Mesenteric fat pad (tissue), 1 donor: ENCODE measurements around the gene SLC1A6. TPM values are rescaled to one million over a fixed set of nuclear protein-coding genes. Genes with fewer than 3 reads are reported as not detected.

ENCODE experiments used
- DNase-seq: peaks from one replicate; pipeline ENCODE4 v3.0.0-alpha.2; 2020; ENCODE audit warnings: low spot score
- total RNA-seq: library from RNA; stranded (reverse); fragmentation: NEBNext Ultra II Directional; extraction: Animal tissue kit (Norgen Biotek cat#: 25700); gene quantifications from one replicate; pipeline ENCODE4 v1.2.1, GENCODE V29; 2021
- donor health status: DM: yes; HTN: yes; CAD: no.

SLC1A6 gene
- total RNA-seq, 1 donor from 2014 or later, result not detected

DNA sequence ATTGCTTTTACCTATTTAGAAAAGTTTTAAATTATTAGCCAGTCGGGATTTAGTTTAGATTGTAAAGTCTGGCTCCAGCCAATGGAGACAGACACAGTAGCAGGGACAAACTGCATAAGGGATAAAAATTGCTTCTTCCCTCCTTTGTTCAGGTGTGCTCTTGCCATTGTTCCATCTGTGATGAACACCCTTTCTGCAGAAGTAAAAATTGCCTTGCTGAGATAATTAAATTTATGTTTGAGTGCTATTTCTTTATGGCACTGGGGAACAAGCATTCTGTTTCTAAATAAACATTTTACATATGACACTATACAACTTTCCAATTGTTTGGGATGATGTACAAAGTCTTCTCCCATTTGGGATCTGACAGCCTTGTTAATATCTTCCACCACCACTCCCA, 20.4 kb downstream of the SLC1A6 start:
- no peak for DNase-seq

- DNase-seq, result no peak
These were observed 22.2 kb downstream of the SLC1A6 start for GRCh38 chr19:14957464-14957863.

DNA sequence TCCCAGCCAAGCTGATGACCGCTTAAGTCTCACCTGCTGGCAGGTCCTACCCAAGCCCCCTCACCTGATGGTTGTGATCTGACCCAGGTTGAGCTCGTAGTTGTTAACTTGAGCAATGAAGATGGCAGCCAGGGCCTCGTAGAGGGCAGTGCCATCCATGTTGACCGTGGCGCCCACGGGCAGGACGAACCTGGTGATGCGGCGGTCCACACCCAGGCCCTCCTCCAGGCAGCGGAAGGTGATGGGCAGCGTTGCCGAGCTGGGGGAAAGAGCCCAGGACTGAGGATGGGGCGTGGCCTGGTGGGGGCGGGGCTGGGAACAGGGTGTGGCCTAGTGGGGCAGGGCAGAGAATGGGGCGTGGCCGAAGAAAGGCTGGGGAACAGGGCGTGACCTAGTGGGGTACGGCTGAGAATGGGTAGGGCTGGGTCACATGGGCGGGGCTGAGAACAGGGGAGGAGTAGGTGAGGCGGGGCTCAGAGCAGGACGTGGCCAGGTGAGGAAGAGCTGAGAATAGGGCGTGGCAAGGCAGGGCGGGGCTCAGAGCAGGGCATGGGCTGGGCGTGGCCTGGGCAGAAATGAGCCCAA, 25.5 kb downstream of the SLC1A6 start:
- peak; percentile 69 for DNase-seq

- no peak for DNase-seq
These were observed 26.9 kb downstream of the SLC1A6 start for GRCh38 chr19:14952767-14953166.

- DNase-seq, result no peak
These were observed 29.2 kb downstream of the SLC1A6 start for GRCh38 chr19:14950421-14950820.

DNA sequence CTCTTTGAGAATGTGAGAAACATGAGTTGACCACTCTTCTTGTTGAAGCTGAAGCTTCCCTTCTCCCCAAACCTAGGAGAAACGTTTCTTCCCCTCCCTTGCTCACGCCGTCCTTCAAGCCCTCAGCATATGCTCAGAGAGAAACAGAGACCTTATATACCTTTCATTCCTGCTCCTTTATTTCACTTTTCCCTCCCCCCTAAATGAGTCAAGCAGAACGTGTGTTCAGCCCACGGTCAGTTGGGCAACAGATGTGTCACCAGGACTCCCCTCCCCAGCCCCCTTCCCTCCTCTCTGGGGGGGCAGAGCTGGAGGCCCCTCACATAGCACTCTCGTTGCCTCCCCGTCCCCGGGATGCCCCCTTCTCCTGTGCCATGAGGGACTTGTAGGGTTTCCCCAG, 29.8 kb downstream of the SLC1A6 start:
- no peak for DNase-seq

DNA sequence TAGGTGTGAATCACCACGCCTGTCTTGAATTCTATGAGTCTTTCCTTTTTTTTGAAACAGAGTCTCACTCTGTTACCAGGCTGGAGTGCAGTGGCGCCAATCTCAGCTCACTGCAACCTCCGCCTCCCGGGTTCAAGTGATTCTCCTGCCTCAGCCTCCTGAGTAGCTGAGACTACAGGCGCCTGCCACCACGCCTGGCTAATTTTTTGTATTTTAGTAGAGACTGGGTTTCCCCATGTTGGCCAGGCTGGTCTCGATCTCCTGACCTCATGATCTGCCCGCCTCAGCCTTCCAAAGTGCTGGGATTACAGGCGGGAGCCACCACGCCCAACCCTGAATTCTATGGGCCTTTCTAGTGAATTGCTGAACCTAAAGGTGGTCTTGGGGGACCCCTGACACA, 30.3 kb downstream of the SLC1A6 start:
- peak; percentile 55 for DNase-seq

DNA sequence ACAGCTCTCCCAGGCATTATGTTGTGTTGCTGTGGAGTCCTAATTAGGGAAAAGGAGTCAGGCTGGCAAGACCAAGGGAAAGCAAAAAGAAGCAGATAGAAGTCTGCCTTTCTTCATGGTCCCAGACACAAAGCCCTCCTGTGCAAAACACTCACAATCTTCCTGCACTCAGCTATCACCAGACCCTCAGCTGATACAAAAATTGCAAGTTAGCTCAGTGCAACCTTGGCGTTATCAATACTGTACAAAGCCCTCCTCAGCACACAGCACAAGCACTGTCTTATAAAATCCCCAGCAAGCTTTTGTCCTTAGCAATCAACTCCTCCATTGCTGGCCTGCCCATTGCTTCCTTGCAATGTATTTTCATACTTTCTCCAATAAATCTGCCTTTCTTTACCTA, 35.2 kb downstream of the SLC1A6 start:
- no peak for DNase-seq

DNA sequence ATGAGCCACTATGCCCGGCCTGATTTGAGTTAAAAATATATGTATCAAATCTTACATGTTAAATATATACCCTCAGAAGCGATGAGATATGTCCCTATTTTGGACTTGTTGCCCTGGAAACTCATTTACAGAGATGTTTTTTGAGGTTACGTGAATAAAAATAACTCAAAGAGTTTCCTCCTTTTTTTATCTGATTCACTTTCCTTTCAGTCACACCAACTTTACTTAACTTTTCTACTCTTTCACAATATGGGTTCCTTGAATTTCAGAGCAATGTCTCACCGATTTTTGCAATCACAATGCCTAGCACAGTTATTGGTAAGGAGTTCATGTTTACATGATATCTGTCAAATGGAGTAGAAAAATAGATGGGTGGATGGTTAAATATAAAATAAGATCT, 36.1 kb downstream of the SLC1A6 start:
- no peak for DNase-seq

DNA sequence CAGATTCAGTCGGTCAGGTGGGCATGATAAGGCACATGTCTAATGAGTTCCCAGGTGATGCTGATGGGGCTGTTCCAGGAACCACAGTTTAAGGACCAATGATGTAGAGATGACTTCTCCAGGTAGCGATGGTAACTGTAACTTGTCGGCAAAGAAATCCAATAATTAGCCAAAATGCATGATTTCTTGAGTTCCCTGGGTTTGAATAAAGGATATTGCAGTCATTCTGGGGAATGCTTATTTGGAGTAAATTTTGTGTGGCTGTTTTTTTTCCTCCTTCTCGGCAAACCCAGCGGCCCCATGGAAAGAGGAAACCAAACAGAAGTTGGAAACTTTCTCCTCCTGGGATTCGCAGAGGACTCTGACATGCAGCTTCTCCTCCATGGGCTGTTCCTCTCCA, 38.5 kb downstream of the SLC1A6 start, which contains the start of gene OR7C2:
Gene OR7C2, plus strand, starts transcription at position 301 of the 400 bp plus-strand sequence. Its CDS starts 0 bp downstream, at position 301.
- DNase-seq, result no peak

- no peak for DNase-seq
These were observed 39.4 kb downstream of the SLC1A6 start for GRCh38 chr19:14940266-14940665.

- no peak for DNase-seq
These were observed 46.2 kb downstream of the SLC1A6 start for GRCh38 chr19:14933506-14933905.

DNA sequence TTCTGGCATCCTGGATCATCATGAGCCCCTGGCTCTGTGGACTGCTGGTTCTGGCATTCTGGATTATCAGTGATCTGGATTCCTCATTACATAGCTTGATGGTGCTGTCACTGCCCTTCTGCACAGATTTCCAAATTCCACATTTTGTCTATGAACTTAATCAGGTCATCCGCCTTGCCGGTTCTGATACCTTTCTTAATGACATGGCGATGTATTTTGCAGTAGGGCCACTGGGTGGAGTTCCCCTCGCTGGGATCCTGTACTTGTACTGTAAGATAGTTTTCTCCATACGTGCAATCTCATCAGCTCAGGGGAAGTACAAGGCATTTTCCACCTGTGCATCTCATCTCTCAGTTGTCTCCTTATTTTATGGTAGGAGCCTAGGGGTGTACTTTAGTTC, 62.8 kb downstream of the SLC1A6 start:
- no peak for DNase-seq

- DNase-seq, result no peak
These were observed 64.5 kb downstream of the SLC1A6 start for GRCh38 chr19:14915116-14915515.

DNA sequence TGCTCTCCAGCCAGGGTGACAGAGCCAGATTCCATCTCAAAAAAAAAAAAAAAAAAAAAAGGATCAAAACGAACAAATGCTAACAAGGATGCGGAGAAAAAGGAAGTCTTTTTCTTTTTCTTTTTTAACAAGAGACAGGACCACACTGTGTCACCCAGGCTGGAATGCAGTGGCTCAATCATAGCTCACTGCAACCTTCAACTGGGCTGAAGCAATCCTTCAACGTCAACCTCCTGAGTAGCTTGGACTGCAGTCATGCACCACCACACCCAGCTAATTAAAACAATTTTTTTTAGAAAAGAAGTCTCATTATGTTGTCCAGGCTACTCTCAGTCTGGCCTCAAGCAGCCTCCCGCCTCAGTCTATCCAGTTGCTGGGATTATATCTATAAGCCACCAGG, 73.0 kb downstream of the SLC1A6 start:
- DNase-seq, result no peak

- DNase-seq, result no peak
These were observed 77.9 kb downstream of the SLC1A6 start for GRCh38 chr19:14901675-14902260.

Other genes starting within 250 kb of the SLC1A6 start
- 10.9 TPM for gene ADGRE2, start 201.3 kb downstream of the SLC1A6 start, total RNA-seq
- not detected for gene OR7A5, start 144.7 kb downstream of the SLC1A6 start, total RNA-seq
- not detected for gene OR7C1, start 144.7 kb downstream of the SLC1A6 start, total RNA-seq
- gene OR7A10, start 130.9 kb downstream of the SLC1A6 start, total RNA-seq, result not detected
- gene OR7A17, start 93.7 kb downstream of the SLC1A6 start, total RNA-seq, result not detected
- not detected for gene OR7C2, start 38.4 kb downstream of the SLC1A6 start, total RNA-seq
- not detected for gene CASP14, start 69.6 kb upstream of the SLC1A6 start, total RNA-seq
- not detected for gene OR1I1, start 102.3 kb upstream of the SLC1A6 start, total RNA-seq
- 38.6 TPM for gene SYDE1, start 127.5 kb upstream of the SLC1A6 start, total RNA-seq
- 60.3 TPM for gene NOTCH3, start 221.1 kb upstream of the SLC1A6 start, total RNA-seq